ENCODE results near the gene ARPC1A.

ARPC1A gene

GRCh38 chr7:99392659-99393354 is 67.1 kb downstream of the ARPC1A start:
- TF ChIP-seq, protein P1, sequence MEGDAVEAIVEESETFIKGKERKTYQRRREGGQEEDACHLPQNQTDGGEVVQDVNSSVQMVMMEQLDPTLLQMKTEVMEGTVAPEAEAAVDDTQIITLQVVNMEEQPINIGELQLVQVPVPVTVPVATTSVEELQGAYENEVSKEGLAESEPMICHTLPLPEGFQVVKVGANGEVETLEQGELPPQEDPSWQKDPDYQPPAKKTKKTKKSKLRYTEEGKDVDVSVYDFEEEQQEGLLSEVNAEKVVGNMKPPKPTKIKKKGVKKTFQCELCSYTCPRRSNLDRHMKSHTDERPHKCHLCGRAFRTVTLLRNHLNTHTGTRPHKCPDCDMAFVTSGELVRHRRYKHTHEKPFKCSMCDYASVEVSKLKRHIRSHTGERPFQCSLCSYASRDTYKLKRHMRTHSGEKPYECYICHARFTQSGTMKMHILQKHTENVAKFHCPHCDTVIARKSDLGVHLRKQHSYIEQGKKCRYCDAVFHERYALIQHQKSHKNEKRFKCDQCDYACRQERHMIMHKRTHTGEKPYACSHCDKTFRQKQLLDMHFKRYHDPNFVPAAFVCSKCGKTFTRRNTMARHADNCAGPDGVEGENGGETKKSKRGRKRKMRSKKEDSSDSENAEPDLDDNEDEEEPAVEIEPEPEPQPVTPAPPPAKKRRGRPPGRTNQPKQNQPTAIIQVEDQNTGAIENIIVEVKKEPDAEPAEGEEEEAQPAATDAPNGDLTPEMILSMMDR (IDR thresholded peaks at IDR 0.05; ENCODE audit: borderline replicate concordance, insufficient read depth, low read depth, low read length) = no peak
- H3K4me3 ChIP-seq (ENCODE audit: low read depth, low read length) = no peak overlapping the region

DNA sequence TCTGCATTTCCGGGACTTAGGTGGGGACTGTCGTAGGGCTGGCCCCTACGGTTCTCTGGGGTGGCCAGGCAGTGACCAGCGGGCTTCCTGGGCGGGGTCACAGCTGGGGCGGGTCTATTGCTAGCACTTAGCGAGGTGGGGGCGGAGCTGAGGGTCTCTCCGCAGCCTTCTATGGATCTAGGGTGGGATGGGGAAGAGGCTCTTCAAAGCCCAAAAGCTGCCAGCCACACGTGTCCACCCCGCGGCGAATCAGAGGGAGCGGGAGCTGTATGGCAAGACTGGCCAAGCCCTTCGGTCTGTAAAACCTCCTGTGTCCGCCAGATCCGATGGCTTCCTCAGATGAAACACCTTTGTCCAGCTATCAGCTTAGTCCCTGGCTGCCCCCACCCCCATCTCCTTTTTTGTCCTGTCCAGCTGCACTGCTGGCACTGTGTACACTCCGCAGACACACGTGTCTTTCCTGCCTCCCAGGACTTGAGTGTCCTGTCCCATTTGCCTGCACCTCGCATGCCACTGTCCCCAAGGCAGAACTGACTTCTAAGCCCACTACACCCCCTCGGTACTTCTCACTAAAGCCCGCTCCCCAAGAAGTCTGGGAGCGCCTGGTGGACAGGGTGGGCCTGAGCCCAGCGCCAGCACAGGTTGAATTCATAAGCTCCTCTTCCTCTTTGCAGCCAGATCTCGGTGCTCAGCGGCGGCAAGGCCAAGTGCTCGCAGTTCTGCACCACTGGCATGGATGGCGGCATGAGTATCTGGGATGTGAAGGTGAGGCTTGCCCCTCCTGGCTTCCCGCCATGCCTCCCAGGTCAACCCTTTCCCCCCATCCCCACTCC is 67.9 kb downstream of the ARPC1A start:
- H3K4me3 ChIP-seq (ENCODE audit: low read depth, low read length) = no peak overlapping the region
- TF ChIP-seq, protein P1 (IDR thresholded peaks at IDR 0.05; ENCODE audit: borderline replicate concordance, insufficient read depth, low read depth, low read length) = no peak

- TF ChIP-seq, protein P1 (IDR thresholded peaks at IDR 0.05; ENCODE audit: borderline replicate concordance, insufficient read depth, low read depth, low read length) = no peak
- no peak overlapping the region for H3K4me3 ChIP-seq (ENCODE audit: low read depth, low read length)
These were observed 68.4 kb downstream of the ARPC1A start for GRCh38 chr7:99394188-99394502.

DNA sequence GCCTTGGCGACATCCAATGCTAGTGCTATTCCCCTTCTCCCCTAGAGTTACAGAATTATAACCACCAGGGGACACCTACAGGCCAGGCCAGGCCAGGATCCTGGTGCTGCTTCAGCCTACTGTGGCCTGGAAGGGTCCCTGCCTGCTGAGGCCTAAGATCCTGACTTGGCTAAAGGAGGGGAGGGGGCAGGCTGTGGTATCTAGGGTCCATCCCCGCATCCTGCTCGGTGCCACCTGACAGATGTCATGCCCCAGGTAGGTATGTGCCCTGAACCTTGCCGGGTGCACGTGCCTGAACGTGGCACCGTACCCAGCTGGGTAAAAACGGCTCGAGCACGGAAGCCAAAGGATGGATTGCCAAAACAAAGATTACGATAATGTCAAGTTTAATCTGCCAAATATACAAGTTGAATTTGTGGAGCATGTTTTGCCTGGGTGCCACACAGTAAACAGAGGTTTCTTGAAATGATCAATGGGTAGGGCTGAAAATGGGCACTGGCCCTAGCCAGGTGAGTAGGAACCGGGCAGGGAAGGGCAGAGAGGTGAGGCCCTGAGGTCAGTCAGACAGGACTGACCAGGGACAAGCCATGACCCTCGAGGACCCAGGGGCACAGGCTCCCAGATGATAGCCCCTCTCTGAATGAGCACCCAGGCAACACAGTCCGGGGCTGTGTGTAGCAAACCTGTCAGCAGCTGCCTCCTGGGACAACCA is 70.1 kb downstream of the ARPC1A start:
- TF ChIP-seq, protein P1 (IDR thresholded peaks at IDR 0.05; ENCODE audit: borderline replicate concordance, insufficient read depth, low read depth, low read length) = no peak
- no peak overlapping the region for H3K4me3 ChIP-seq (ENCODE audit: low read depth, low read length)

DNA sequence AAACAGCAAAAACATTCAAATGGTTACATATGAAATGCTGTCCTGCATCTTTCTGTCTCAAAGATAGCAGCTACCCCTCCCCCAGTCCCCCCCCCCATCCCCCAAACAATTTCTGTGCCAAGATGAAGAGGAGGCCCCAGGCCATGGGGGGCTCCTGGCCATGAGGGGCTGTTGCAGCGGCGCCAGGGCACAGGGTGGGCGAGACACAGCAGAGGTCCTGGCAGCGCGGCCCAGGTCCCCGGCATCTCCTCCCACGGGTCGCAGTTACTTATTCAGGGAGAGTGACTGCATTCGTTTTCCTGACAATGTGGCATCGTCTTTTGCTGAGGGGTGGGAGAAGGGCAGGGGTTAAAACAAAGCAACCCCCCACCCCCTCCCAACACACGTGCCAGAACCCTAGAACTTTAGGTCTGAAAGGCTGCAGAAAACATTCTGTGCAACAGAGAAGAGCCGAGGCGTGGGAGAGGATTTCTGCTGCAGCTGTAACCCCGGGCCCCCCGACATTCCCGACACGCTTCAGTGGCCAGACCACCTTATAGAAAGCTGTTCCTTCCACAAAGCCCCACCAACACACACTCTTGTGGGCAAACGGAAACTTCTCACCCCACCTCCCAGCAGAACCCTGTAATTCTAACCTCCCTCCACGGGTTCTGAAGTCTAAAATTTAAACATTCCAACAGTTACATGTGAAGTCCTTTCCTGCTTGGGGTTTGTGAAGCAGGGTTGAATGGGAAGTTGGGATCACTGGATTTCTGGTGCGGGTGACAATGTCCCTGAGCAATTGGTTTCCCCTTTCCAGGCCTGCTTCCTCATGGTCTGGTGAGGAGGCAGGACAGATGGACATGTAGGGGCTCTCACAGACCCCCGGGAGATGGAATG is 71.0 kb downstream of the ARPC1A start:
- TF ChIP-seq, protein P1 (IDR thresholded peaks at IDR 0.05; ENCODE audit: borderline replicate concordance, insufficient read depth, low read depth, low read length) = no peak
- H3K4me3 ChIP-seq (ENCODE audit: low read depth, low read length) = no peak overlapping the region

DNA sequence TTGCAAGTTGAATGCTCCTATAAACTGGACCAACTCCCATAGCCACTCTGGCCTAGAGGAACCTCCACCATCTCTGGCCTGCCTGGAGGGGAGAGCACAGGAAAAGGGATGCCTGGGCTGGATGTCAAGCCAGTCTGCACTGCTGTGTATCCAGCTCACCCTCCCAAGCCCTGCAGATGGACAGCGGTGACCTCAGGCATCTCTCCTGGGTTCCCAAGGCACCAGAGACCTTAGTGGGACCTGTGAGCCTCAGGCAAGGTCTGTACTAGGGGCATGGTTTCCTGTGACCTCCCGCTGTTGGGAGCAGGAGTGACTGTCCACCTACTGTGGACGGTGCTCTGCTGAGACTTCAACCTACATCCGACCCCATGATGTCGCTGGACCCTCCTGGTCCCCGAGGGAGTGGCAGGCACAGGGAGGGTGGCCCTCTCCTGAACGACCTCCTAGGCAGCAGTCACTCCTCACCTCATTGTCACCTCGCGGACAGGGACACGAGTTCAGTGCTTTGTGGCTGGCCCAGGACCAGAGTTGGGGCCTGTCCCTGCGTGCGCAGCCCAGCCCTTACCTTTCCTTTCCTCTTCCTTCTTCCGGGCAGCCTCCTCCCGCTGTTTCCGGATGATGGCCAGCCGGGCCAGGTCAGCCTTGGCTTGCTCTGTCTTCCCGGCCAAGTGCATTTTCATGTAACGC is 71.7 kb downstream of the ARPC1A start:
- no peak overlapping the region for H3K4me3 ChIP-seq (ENCODE audit: low read depth, low read length)
- TF ChIP-seq, protein P1 (IDR thresholded peaks at IDR 0.05; ENCODE audit: borderline replicate concordance, insufficient read depth, low read depth, low read length) = no peak

Data from GM12875 (cell line).